Activated naive CD4-positive, alpha-beta T cell treated with anti-CD3 and anti-CD28 coated beads, Interleukin-2, amount 10 ng/mL, durations not matched to agents 7 days and 5 days (primary cell): ENCODE results near the gene TEAD1.
"Not testable (repeated sequence)": the region's sequence is repeated elsewhere in the genome, so short reads cannot be mapped to it uniquely, and the experiment has no call there.

Experiments used
- CTCF ChIA-PET: fragments of 350-600 bp; sonication (Branson Sonifier 250); formaldehyde crosslinking; loops from one replicate; lab custom pipeline; 2021; ENCODE audit warnings: antibody characterized with exemption; lab: Charles Lee
- DNase-seq: peaks from one replicate; pipeline ENCODE4 v3.0.0-alpha.2; 2020
- H3K27ac Mint-ChIP-seq: one replicate; pipeline ENCODE4 v1.8.0; 2021; ENCODE audit warnings: mild to moderate bottlenecking, moderate library complexity, mixed read lengths
- H3K27me3 Mint-ChIP-seq: one replicate; pipeline ENCODE4 v1.8.0; 2021; ENCODE audit warnings: mild to moderate bottlenecking, mixed read lengths
- H3K36me3 Mint-ChIP-seq: one replicate; pipeline ENCODE4 v1.8.0; 2021; ENCODE audit warnings: mixed read lengths
- H3K4me1 Mint-ChIP-seq: one replicate; pipeline ENCODE4 v1.8.0; 2021; ENCODE audit warnings: mixed read lengths
- H3K4me3 Mint-ChIP-seq: one replicate; pipeline ENCODE4 v1.8.0; 2021; ENCODE audit warnings: mild to moderate bottlenecking, moderate library complexity, mixed read lengths
- H3K9me3 Mint-ChIP-seq: one replicate; pipeline ENCODE4 v1.8.0; 2021; ENCODE audit warnings: mixed read lengths

TEAD1 gene

GRCh38 chr11:12868315-12869073 is 194.3 kb downstream of the TEAD1 start:
- Mint-ChIP-seq H3K36me3 (no peaks in the 10 kb centered on the region), H3K27me3 (peaks cover 51% of the 10 kb centered on the region), H3K27ac (no peak overlapping the region), H3K4me3 (no peak overlapping the region), H3K9me3 (no peaks in the 10 kb centered on the region), H3K4me1 (peaks cover 2% of the 10 kb centered on the region)
- DNase-seq, result no peak
- CTCF ChIA-PET, result interaction anchor here (1.3 kb wide), 1 partner anchor 22 kb away, joined by 3 read pairs; no protein-coding TSS in a partner anchor

GRCh38 chr11:12871241-12871640 is 197.0 kb downstream of the TEAD1 start:
- no peaks in the 10 kb centered on the region for H3K4me1 Mint-ChIP-seq
- no peak overlapping the region for H3K27ac Mint-ChIP-seq
- H3K9me3 Mint-ChIP-seq, result no peaks in the 10 kb centered on the region
- H3K36me3 Mint-ChIP-seq, result no peaks in the 10 kb centered on the region
- CTCF ChIA-PET, result interaction anchor here (0.6 to 1.3 kb wide), 3 partner anchors 22 to 868 kb away, joined by 3 to 4 read pairs (median 3); no protein-coding TSS in a partner anchor
- no peak overlapping the region for H3K4me3 Mint-ChIP-seq
- peaks cover 34% of the 10 kb centered on the region for H3K27me3 Mint-ChIP-seq
- DNase-seq, result no peak

- CTCF ChIA-PET, result interaction anchor here (1.3 kb wide), 1 partner anchor 22 kb away, joined by 3 read pairs; no protein-coding TSS in a partner anchor
- H3K9me3 Mint-ChIP-seq, result no peaks in the 10 kb centered on the region
These were observed 197.6 kb downstream of the TEAD1 start for GRCh38 chr11:12871788-12872321.

GRCh38 chr11:12876340-12876739 is 202.1 kb downstream of the TEAD1 start:
- no peaks in the 10 kb centered on the region for H3K9me3 Mint-ChIP-seq
- H3K36me3 Mint-ChIP-seq, result no peaks in the 10 kb centered on the region
- no peaks in the 10 kb centered on the region for H3K4me1 Mint-ChIP-seq
- H3K27me3 Mint-ChIP-seq, result peaks cover 14% of the 10 kb centered on the region
- no peak for DNase-seq
- H3K27ac Mint-ChIP-seq, result no peak overlapping the region
- CTCF ChIA-PET, result interaction anchor here (1.7 kb wide), 1 partner anchor 12 kb away, joined by 5 read pairs; no protein-coding TSS in a partner anchor
- no peak overlapping the region for H3K4me3 Mint-ChIP-seq

More at GRCh38 chr11:12871788-12872321, 197.6 kb downstream of the TEAD1 start:
- Mint-ChIP-seq H3K27ac (no peak overlapping the region), H3K36me3 (no peaks in the 10 kb centered on the region), H3K27me3 (peaks cover 30% of the 10 kb centered on the region), H3K4me3 (no peak overlapping the region), H3K4me1 (no peaks in the 10 kb centered on the region)
- no peak for DNase-seq

- Mint-ChIP-seq H3K9me3 (no peaks in the 10 kb centered on the region), H3K27me3 (peaks cover 14% of the 10 kb centered on the region), H3K27ac (no peak overlapping the region), H3K4me3 (no peak overlapping the region), H3K4me1 (no peaks in the 10 kb centered on the region), H3K36me3 (no peaks in the 10 kb centered on the region)
- DNase-seq, result no peak
- CTCF ChIA-PET, result interaction anchor here (1.5 to 1.7 kb wide), 2 partner anchors 12 kb away, joined by 5 read pairs; no protein-coding TSS in a partner anchor
These were observed 202.8 kb downstream of the TEAD1 start for GRCh38 chr11:12876988-12877387.

- DNase-seq, H3K4me3 Mint-ChIP-seq, H3K27ac Mint-ChIP-seq, H3K9me3 Mint-ChIP-seq, H3K36me3 Mint-ChIP-seq, H3K4me1 Mint-ChIP-seq: not testable (repeated sequence)
- peaks cover 14% of the 10 kb centered on the region for H3K27me3 Mint-ChIP-seq
- CTCF ChIA-PET, result interaction anchor here (1.5 kb wide), 1 partner anchor 11 kb away, joined by 5 read pairs; no protein-coding TSS in a partner anchor
These were observed 203.3 kb downstream of the TEAD1 start for GRCh38 chr11:12877508-12877907.

GRCh38 chr11:12880327-12880726 is 206.1 kb downstream of the TEAD1 start:
- no peak for DNase-seq
- Mint-ChIP-seq H3K4me1 (no peaks in the 10 kb centered on the region), H3K9me3 (no peaks in the 10 kb centered on the region), H3K27me3 (peaks cover 9% of the 10 kb centered on the region), H3K27ac (no peak overlapping the region), H3K36me3 (no peaks in the 10 kb centered on the region), H3K4me3 (no peak overlapping the region)
- CTCF ChIA-PET, result interaction anchor here (1.6 kb wide), 1 partner anchor 209 kb away, joined by 4 read pairs; no protein-coding TSS in a partner anchor

GRCh38 chr11:12882670-12883069 is 208.4 kb downstream of the TEAD1 start:
- Mint-ChIP-seq H3K36me3 (no peaks in the 10 kb centered on the region), H3K4me1 (no peaks in the 10 kb centered on the region), H3K9me3 (no peaks in the 10 kb centered on the region), H3K27me3 (peaks cover 7% of the 10 kb centered on the region), H3K4me3 (no peak overlapping the region), H3K27ac (no peak overlapping the region)
- CTCF ChIA-PET, result interaction anchor here (1.1 to 1.2 kb wide), 2 partner anchors 482 to 551 kb away, joined by 3 read pairs; no protein-coding TSS in a partner anchor
- DNase-seq, result no peak

GRCh38 chr11:12884751-12885318 is 210.6 kb downstream of the TEAD1 start:
- H3K36me3 Mint-ChIP-seq, result no peaks in the 10 kb centered on the region
- no peaks in the 10 kb centered on the region for H3K9me3 Mint-ChIP-seq
- H3K4me3 Mint-ChIP-seq, result no peak overlapping the region
- peaks cover 11% of the 10 kb centered on the region for H3K27me3 Mint-ChIP-seq
- H3K4me1 Mint-ChIP-seq, result no peaks in the 10 kb centered on the region
- H3K27ac Mint-ChIP-seq, result no peak overlapping the region
- CTCF ChIA-PET, result interaction anchor here (0.8 to 1.0 kb wide), 2 partner anchors 285 to 554 kb away, joined by 3 to 5 read pairs; no protein-coding TSS in a partner anchor
- DNase-seq, result no peak

- CTCF ChIA-PET, result interaction anchor here (0.8 to 0.9 kb wide), 3 partner anchors 286 to 593 kb away, joined by 3 to 4 read pairs (median 3); no protein-coding TSS in a partner anchor
- Mint-ChIP-seq H3K27me3 (peaks cover 9% of the 10 kb centered on the region), H3K4me3 (no peak overlapping the region), H3K27ac (no peak overlapping the region), H3K9me3 (no peaks in the 10 kb centered on the region), H3K36me3 (no peaks in the 10 kb centered on the region), H3K4me1 (no peaks in the 10 kb centered on the region)
- DNase-seq, result no peak
These were observed 211.6 kb downstream of the TEAD1 start for GRCh38 chr11:12885717-12886239.

GRCh38 chr11:12886508-12886907 is 212.3 kb downstream of the TEAD1 start:
- Mint-ChIP-seq H3K9me3 (no peaks in the 10 kb centered on the region), H3K27ac (no peak overlapping the region), H3K4me1 (no peaks in the 10 kb centered on the region), H3K36me3 (no peaks in the 10 kb centered on the region), H3K27me3 (peaks cover 9% of the 10 kb centered on the region), H3K4me3 (no peak overlapping the region)
- DNase-seq, result no peak
- CTCF ChIA-PET, result no interaction called here

GRCh38 chr11:12888525-12889158 is 214.4 kb downstream of the TEAD1 start:
- Mint-ChIP-seq H3K27me3 (peaks cover 15% of the 10 kb centered on the region), H3K9me3 (no peaks in the 10 kb centered on the region), H3K4me3 (no peak overlapping the region), H3K4me1 (no peaks in the 10 kb centered on the region), H3K36me3 (no peaks in the 10 kb centered on the region), H3K27ac (no peak overlapping the region)
- CTCF ChIA-PET, result interaction anchor here (0.6 to 7.5 kb wide), 29 partner anchors 8 to 1851 kb away, joined by 3 to 95 read pairs (median 3); no protein-coding TSS in a partner anchor
- DNase-seq, result peak; percentile 79

GRCh38 chr11:12889243-12889642 is 215.0 kb downstream of the TEAD1 start:
- no peak for DNase-seq
- Mint-ChIP-seq H3K4me1 (no peaks in the 10 kb centered on the region), H3K27me3 (peaks cover 15% of the 10 kb centered on the region), H3K9me3 (no peaks in the 10 kb centered on the region), H3K36me3 (no peaks in the 10 kb centered on the region), H3K4me3 (no peak overlapping the region), H3K27ac (no peak overlapping the region)
- CTCF ChIA-PET, result interaction anchor here (0.9 to 7.5 kb wide), 26 partner anchors 7 to 841 kb away, joined by 3 to 95 read pairs (median 4); no protein-coding TSS in a partner anchor
